HL-60 (cell line): ENCODE data around the gene XPOT.

Experiments used
- CTCF ChIP-seq: IDR thresholded peaks from one replicate; pipeline ENCODE4 v1.5.1; 2011; ENCODE audit warnings: low read length, control low read depth, inconsistent platforms; ENCODE audit not compliant: insufficient read depth
- GABPA ChIP-seq: IDR thresholded peaks from 2 replicates; pipeline ENCODE4 v1.6.1; 2012; ENCODE audit warnings: low read depth

- TF ChIP-seq CTCF (no peak), GABPA (no peak)
Observed at GRCh38 chr12:64419696-64420095, 15.5 kb downstream of the XPOT start.
